IMR-90 (cell line): ENCODE data around the gene ERN1. TPM values are rescaled to one million over a fixed set of nuclear protein-coding genes. Genes with fewer than 3 reads are reported as not detected.

Experiments used
- ATAC-seq: fragments of 200-7000 bp; cut with Tn5 transposase; 2 replicates; pipeline ENCODE4 v1.9.1; 2020; ENCODE audit warnings: low read depth, mild to moderate bottlenecking, moderate library complexity
- BruUV-seq: library from RNA; stranded (reverse); fragments of 400-500 nt; replicated peaks from 2 replicates; lab custom pipeline; 2021; lab: Mats Ljungman, UMichigan
- CTCF ChIA-PET: fragments of 300-600 bp; formaldehyde crosslinking; extraction: SDS; loops from one replicate; lab custom pipeline; 2021; ENCODE audit warnings: antibody characterized with exemption; lab: Yijun Ruan, JAX
- POLR2A ChIA-PET: fragments of 300-600 bp; sonication (Branson Sonifier 250); formaldehyde crosslinking; loops from one replicate; lab custom pipeline; 2022; ENCODE audit warnings: antibody characterized with exemption; ENCODE audit not compliant: unreplicated experiment; lab: Charles Lee
- DNase-seq: peaks from one replicate; pipeline ENCODE4 v3.0.0; 2013
- H2AFZ ChIP-seq: replicated peaks from 2 replicates; pipeline ENCODE3; 2013; ENCODE audit warnings: low read length, mild to moderate bottlenecking; ENCODE audit not compliant: poor library complexity
- H2AK5ac ChIP-seq: 2 replicates; pipeline ENCODE4 v1.6.1; 2013; ENCODE audit warnings: low read depth, low read length, inconsistent platforms
- H2AK9ac ChIP-seq: replicated peaks from 2 replicates; pipeline ENCODE3; 2013; ENCODE audit warnings: mild to moderate bottlenecking, low read depth, low read length, moderate library complexity; ENCODE audit not compliant: poor library complexity
- H2BK120ac ChIP-seq: 2 replicates; pipeline ENCODE4 v1.6.1; 2013; ENCODE audit warnings: low read depth, low read length, inconsistent platforms
- H2BK15ac ChIP-seq: 3 replicates; pipeline ENCODE4 v1.6.1; 2013; ENCODE audit warnings: low read depth, low read length, inconsistent platforms
- H2BK20ac ChIP-seq: 2 replicates; pipeline ENCODE4 v1.6.1; 2013; ENCODE audit warnings: low read depth, mild to moderate bottlenecking, inconsistent platforms, low read length, moderate library complexity
- H2BK5ac ChIP-seq: 2 replicates; pipeline ENCODE4 v1.6.1; 2013; ENCODE audit warnings: mild to moderate bottlenecking, low read depth, low read length, inconsistent platforms; ENCODE audit not compliant: poor library complexity, severe bottlenecking
- H3K14ac ChIP-seq: replicated peaks from 2 replicates; pipeline ENCODE4 v1.6.1; 2013; ENCODE audit warnings: low read depth, low read length, inconsistent platforms
- H3K18ac ChIP-seq: 2 replicates; pipeline ENCODE4 v1.6.1; 2013; ENCODE audit warnings: low read depth, low read length, control low read depth
- H3K23ac ChIP-seq: 2 replicates; pipeline ENCODE4 v1.6.1; 2013; ENCODE audit warnings: low read depth, low read length, inconsistent platforms
- H3K27ac ChIP-seq: 2 replicates; pipeline ENCODE4 v1.5.1; 2013; ENCODE audit warnings: mild to moderate bottlenecking, control low read depth, low read length; ENCODE audit not compliant: insufficient read depth
- H3K27me3 ChIP-seq: 2 replicates; pipeline ENCODE4 v1.6.1; 2013; ENCODE audit warnings: low read length; ENCODE audit not compliant: control insufficient read depth, insufficient read depth
- H3K36me3 ChIP-seq: 2 replicates; pipeline ENCODE4 v1.6.1; 2013; ENCODE audit warnings: low read length, mixed read lengths; ENCODE audit not compliant: control insufficient read depth, insufficient read depth
- H3K4ac ChIP-seq: 2 replicates; pipeline ENCODE4 v1.6.1; 2013; ENCODE audit warnings: low read depth, low read length, inconsistent platforms
- H3K4me1 ChIP-seq: 2 replicates; pipeline ENCODE4 v1.6.1; 2013; ENCODE audit warnings: low read length, mixed read lengths; ENCODE audit not compliant: control insufficient read depth, insufficient read depth
- H3K4me2 ChIP-seq: 2 replicates; pipeline ENCODE4 v1.6.1; 2013; ENCODE audit warnings: low read depth, mild to moderate bottlenecking, control low read depth, low read length, moderate library complexity
- H3K4me3 ChIP-seq: 2 replicates; pipeline ENCODE4 v1.5.1; 2013; ENCODE audit warnings: low read depth, mild to moderate bottlenecking, control low read depth, low read length, moderate library complexity; ENCODE audit not compliant: insufficient read depth
- H3K56ac ChIP-seq: 2 replicates; pipeline ENCODE4 v1.6.1; 2013; ENCODE audit warnings: low read length, inconsistent platforms; ENCODE audit not compliant: insufficient read depth; ENCODE audit errors: extremely low read depth
- H3K79me1 ChIP-seq, 2 experiments: 2 replicates each; pipeline ENCODE4 v1.6.1; 2013; ENCODE audit warnings: low read length in 2 of 2, inconsistent platforms in 1 of 2, low read depth in 1 of 2
- H3K9ac ChIP-seq: 2 replicates; pipeline ENCODE4 v1.6.1; 2013; ENCODE audit warnings: low read depth, low read length, control low read depth
- H3K9me1 ChIP-seq: 2 replicates; pipeline ENCODE4 v1.6.1; 2013; ENCODE audit warnings: low read length, inconsistent platforms; ENCODE audit not compliant: insufficient read depth
- H3K9me3 ChIP-seq: 2 replicates; pipeline ENCODE4 v1.6.1; 2013; ENCODE audit warnings: low read length; ENCODE audit not compliant: control insufficient read depth, insufficient read depth
- H4K20me1 ChIP-seq: 2 replicates; pipeline ENCODE4 v1.6.1; 2013; ENCODE audit warnings: low read length, inconsistent platforms; ENCODE audit not compliant: insufficient read depth
- H4K5ac ChIP-seq: 2 replicates; pipeline ENCODE4 v1.6.1; 2013; ENCODE audit warnings: mild to moderate bottlenecking, low read depth, low read length, control low read depth
- H4K8ac ChIP-seq, 2 experiments: 2 replicates each; pipeline ENCODE4 v1.6.1; 2013; ENCODE audit warnings: low read depth in 2 of 2, low read length in 2 of 2, control low read depth in 1 of 2, inconsistent platforms in 1 of 2
- H4K91ac ChIP-seq: 2 replicates; pipeline ENCODE4 v1.6.1; 2013; ENCODE audit warnings: low read depth, low read length, inconsistent platforms; ENCODE audit not compliant: insufficient read depth
- BHLHE40 ChIP-seq: fragments of 150-350 bp; IDR thresholded peaks from 2 replicates; pipeline ENCODE4 v1.6.1; 2016; ENCODE audit warnings: mild to moderate bottlenecking, low read depth, low read length
- MXI1 ChIP-seq: IDR thresholded peaks from 2 replicates; pipeline ENCODE4 v1.6.1; 2012; ENCODE audit warnings: low read depth, mild to moderate bottlenecking, low read length, moderate library complexity, borderline replicate concordance
- NFE2L2 ChIP-seq: fragments of 150-350 bp; IDR thresholded peaks from 2 replicates; pipeline ENCODE4 v1.6.1; 2016; ENCODE audit warnings: low read depth, mild to moderate bottlenecking, low read length
- WGBS, 2 experiments: methylation state at CpG; one replicate each; pipeline versions ENCODE4 v1.1.5 to v1.1.7; 2013; ENCODE audit warnings: missing lambda C conversion rate in 2 of 2; ENCODE audit not compliant: insufficient read length in 1 of 2; ENCODE audit errors: extremely low coverage in 2 of 2; 5-methylcytosine and 5-hydroxymethylcytosine counted together
- dilution Hi-C: fragments of 300-500 bp; cut with HindIII; formaldehyde crosslinking; loops from one replicate; pipeline ENCODE4 v1.14.3; 2018; ENCODE audit warnings: low sequenced_read_pairs; ENCODE audit not compliant: unreplicated experiment
- in situ Hi-C: fragments of 300-500 bp; cut with MboI; formaldehyde crosslinking; loops from 3 replicates; pipeline ENCODE4 v1.14.3; 2019; ENCODE audit warnings: low sequenced_read_pairs, inconsistent platforms, mixed read lengths
- intact Hi-C: fragments of 100-400 bp; cut with micrococcal nuclease; formaldehyde crosslinking; loops from 2 replicates; pipeline ENCODE4 v1.10.0; 2022
- polyA plus RNA-seq, 3 experiments: library from polyadenylated mRNA; depleted of rRNA; stranded (reverse); fragments of >200 nt; gene quantifications; 2 replicates each; pipeline ENCODE4 v1.2.3, GENCODE V29; 2012; ENCODE audit warnings: low replicate concordance in 1 of 3
- total RNA-seq: library from RNA; depleted of rRNA; stranded (reverse); fragments of >200 nt; gene quantifications from 2 replicates; pipeline ENCODE4 v1.2.3, GENCODE V29; 2012
- TF ChIP-seq, protein P1 (sequence below): fragments of 150-350 bp; IDR thresholded peaks from 2 replicates; pipeline ENCODE4 v1.6.1; 2016; ENCODE audit warnings: low read depth, mild to moderate bottlenecking, low read length, moderate library complexity, borderline replicate concordance

ERN1 gene
- total and polyA plus RNA-seq, 2 of the 4 experiments (the other 2 are of a cell fraction), result 2.7 to 4.1 TPM

GRCh38 chr17:64004218-64004770 is 125.7 kb downstream of the ERN1 start:
- no peak overlapping the region for H2BK20ac ChIP-seq
- no peak overlapping the region for H3K27ac ChIP-seq
- no peak for ATAC-seq
- peaks cover 18% of the 10 kb centered on the region for H3K27me3 ChIP-seq
- H3K9me3 ChIP-seq, result no peaks in the 10 kb centered on the region
- no peak overlapping the region for H3K14ac ChIP-seq
- intact Hi-C loops (no loop called here), in situ Hi-C loops (no loop called here), dilution Hi-C loops (no loop called here)
- no peaks in the 10 kb centered on the region; the same call in 1 of the 2 replicates for H3K4me1 ChIP-seq
- no peak overlapping the region for H2BK120ac ChIP-seq
- DNase-seq, result no peak
- H3K79me1 ChIP-seq, result no peaks in the 10 kb centered on the region
- H2BK5ac ChIP-seq, result no peak overlapping the region
- ChIA-PET CTCF (no interaction called here), POLR2A (no interaction called here)
- peaks cover 9% of the 10 kb centered on the region for H3K9me1 ChIP-seq
- no peak overlapping the region for H3K56ac ChIP-seq
- no peak overlapping the region for H2AK5ac ChIP-seq
- H3K23ac ChIP-seq, result no peak overlapping the region
- H3K4me2 ChIP-seq, result no peak overlapping the region
- WGBS, 2 experiments, result no CpG with 5 or more reads among the region's 7 CpGs
- H2BK15ac ChIP-seq, result no peak overlapping the region
- no peak overlapping the region for H2AK9ac ChIP-seq
- no peak overlapping the region for H3K9ac ChIP-seq
- no peak overlapping the region for H3K18ac ChIP-seq
- no peak overlapping the region for H4K8ac ChIP-seq
- no peak overlapping the region for H3K4me3 ChIP-seq
- no peak overlapping the region for H2AFZ ChIP-seq
- H3K36me3 ChIP-seq, result no peaks in the 10 kb centered on the region
- no peak overlapping the region for H4K5ac ChIP-seq
- no peak overlapping the region for H3K4ac ChIP-seq
- H4K91ac ChIP-seq, result no peak overlapping the region
- no peaks in the 10 kb centered on the region for H4K20me1 ChIP-seq
- no peak for TF ChIP-seq NFE2L2
- no peak for TF ChIP-seq MXI1
- no peak for TF ChIP-seq BHLHE40
- TF ChIP-seq, protein P1, sequence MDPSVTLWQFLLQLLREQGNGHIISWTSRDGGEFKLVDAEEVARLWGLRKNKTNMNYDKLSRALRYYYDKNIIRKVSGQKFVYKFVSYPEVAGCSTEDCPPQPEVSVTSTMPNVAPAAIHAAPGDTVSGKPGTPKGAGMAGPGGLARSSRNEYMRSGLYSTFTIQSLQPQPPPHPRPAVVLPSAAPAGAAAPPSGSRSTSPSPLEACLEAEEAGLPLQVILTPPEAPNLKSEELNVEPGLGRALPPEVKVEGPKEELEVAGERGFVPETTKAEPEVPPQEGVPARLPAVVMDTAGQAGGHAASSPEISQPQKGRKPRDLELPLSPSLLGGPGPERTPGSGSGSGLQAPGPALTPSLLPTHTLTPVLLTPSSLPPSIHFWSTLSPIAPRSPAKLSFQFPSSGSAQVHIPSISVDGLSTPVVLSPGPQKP, result no peak
- BruUV-seq, result no TSS peak
